IMR-90 (cell line): ENCODE results near the gene TNFAIP8.

Experiments used
- BHLHE40 ChIP-seq: fragments of 150-350 bp; IDR thresholded peaks from 2 replicates; pipeline ENCODE4 v1.6.1; 2016; ENCODE audit warnings: mild to moderate bottlenecking, low read depth, low read length
- CHD1 ChIP-seq: IDR thresholded peaks from 2 replicates; pipeline ENCODE4 v1.6.1; 2012; ENCODE audit warnings: low read depth, low read length, improper control_type of control experiment
- ELK1 ChIP-seq: fragments of 150-350 bp; IDR thresholded peaks from 2 replicates; pipeline ENCODE4 v1.6.1; 2016; ENCODE audit warnings: low read depth, mild to moderate bottlenecking, low read length, moderate library complexity, borderline replicate concordance
- POLR2A ChIP-seq: IDR thresholded peaks from 2 replicates; pipeline ENCODE4 v1.6.1; 2012; ENCODE audit warnings: mild to moderate bottlenecking, low read depth, low read length
- TF ChIP-seq, protein P1 (sequence below): conservative IDR thresholded peaks from 2 replicates; pipeline ENCODE4 v1.5.1; 2012; ENCODE audit warnings: mild to moderate bottlenecking, low read depth, low read length, improper control_type of control experiment
- TF ChIP-seq, protein P2 (sequence below): fragments of 150-350 bp; IDR thresholded peaks from 2 replicates; pipeline ENCODE4 v1.6.1; 2017; ENCODE audit warnings: mild to moderate bottlenecking, antibody characterized with exemption, low read length, low read depth

DNA sequence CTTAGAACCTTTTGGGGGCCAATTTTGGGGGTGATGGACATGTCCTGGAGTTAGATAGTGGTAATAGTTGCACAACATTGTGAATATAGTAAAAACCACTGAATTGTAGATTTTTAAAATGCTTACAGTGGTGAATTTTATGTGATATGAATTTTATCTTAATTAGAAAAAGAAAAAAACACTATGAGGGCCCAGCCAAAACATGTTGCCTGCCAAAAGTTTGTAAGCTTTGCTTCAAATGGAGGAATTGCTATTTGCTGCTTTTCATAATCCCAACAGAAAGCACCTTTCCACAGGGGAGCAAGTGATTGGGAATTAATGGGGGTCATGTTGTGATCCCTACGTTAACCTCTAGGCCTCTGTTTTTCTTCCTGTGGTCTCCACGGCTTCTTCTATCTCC lies 19.1 kb downstream of the TNFAIP8 start:
- TF ChIP-seq, protein P1, sequence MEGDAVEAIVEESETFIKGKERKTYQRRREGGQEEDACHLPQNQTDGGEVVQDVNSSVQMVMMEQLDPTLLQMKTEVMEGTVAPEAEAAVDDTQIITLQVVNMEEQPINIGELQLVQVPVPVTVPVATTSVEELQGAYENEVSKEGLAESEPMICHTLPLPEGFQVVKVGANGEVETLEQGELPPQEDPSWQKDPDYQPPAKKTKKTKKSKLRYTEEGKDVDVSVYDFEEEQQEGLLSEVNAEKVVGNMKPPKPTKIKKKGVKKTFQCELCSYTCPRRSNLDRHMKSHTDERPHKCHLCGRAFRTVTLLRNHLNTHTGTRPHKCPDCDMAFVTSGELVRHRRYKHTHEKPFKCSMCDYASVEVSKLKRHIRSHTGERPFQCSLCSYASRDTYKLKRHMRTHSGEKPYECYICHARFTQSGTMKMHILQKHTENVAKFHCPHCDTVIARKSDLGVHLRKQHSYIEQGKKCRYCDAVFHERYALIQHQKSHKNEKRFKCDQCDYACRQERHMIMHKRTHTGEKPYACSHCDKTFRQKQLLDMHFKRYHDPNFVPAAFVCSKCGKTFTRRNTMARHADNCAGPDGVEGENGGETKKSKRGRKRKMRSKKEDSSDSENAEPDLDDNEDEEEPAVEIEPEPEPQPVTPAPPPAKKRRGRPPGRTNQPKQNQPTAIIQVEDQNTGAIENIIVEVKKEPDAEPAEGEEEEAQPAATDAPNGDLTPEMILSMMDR = no peak
- TF ChIP-seq ELK1 (no peak), BHLHE40 (no peak), CHD1 (no peak), POLR2A (no peak)
- TF ChIP-seq, protein P2, sequence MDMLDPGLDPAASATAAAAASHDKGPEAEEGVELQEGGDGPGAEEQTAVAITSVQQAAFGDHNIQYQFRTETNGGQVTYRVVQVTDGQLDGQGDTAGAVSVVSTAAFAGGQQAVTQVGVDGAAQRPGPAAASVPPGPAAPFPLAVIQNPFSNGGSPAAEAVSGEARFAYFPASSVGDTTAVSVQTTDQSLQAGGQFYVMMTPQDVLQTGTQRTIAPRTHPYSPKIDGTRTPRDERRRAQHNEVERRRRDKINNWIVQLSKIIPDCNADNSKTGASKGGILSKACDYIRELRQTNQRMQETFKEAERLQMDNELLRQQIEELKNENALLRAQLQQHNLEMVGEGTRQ = no peak
